ENCODE data around the gene HPX.

Gene HPX

GRCh38 chr11:6420677-6421076 is 20.1 kb downstream of the HPX start:
- no peak for DNase-seq (ENCODE audit: low read depth)
- H3K4me3 ChIP-seq (ENCODE audit: control insufficient read depth, low read depth, low read length), result no peak overlapping the region
- TF ChIP-seq, protein P1, sequence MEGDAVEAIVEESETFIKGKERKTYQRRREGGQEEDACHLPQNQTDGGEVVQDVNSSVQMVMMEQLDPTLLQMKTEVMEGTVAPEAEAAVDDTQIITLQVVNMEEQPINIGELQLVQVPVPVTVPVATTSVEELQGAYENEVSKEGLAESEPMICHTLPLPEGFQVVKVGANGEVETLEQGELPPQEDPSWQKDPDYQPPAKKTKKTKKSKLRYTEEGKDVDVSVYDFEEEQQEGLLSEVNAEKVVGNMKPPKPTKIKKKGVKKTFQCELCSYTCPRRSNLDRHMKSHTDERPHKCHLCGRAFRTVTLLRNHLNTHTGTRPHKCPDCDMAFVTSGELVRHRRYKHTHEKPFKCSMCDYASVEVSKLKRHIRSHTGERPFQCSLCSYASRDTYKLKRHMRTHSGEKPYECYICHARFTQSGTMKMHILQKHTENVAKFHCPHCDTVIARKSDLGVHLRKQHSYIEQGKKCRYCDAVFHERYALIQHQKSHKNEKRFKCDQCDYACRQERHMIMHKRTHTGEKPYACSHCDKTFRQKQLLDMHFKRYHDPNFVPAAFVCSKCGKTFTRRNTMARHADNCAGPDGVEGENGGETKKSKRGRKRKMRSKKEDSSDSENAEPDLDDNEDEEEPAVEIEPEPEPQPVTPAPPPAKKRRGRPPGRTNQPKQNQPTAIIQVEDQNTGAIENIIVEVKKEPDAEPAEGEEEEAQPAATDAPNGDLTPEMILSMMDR (conservative IDR thresholded peaks at IDR 0.05; ENCODE audit: control insufficient read depth, insufficient read depth, low read depth, low read length), result no peak

- H3K4me3 ChIP-seq (ENCODE audit: control insufficient read depth, low read depth, low read length), result peak within 1 kb of the TSS; percentile 63
- TF ChIP-seq, protein P1 (conservative IDR thresholded peaks at IDR 0.05; ENCODE audit: control insufficient read depth, insufficient read depth, low read depth, low read length), result no peak
- DNase-seq (ENCODE audit: low read depth), result peak; percentile 46
These were observed 21.7 kb downstream of the HPX start, which contains the start of gene APBB1 for GRCh38 chr11:6419009-6419631. Gene APBB1, minus strand, starts transcription at chr11:6419094. Its CDS starts 7,747 bp downstream, at chr11:6411347.

DNA sequence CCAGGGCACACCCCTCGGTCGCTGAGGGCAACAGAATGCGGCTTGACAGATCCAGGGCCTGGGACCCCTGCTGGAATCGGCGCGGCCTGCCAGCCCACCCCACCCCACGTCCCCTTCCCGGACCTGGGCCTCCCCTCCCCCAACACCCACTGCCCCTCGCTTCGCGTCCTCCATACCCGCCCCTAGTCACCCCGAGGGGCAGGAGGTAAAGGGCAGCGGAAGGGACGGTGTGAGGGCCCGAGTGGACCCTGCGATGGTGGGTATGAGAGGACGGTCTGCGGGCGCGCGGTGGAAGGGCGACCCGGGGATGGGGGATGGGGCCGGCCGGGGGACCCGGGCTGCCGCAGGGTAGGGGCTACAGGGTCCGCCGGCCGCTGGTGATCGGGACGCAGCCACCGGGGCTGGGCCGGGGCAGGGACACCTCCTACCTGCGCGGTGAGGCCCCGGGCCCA is 22.2 kb downstream of the HPX start:
- DNase-seq (ENCODE audit: low read depth), result no peak
- peak overlapping the region; percentile 63 for H3K4me3 ChIP-seq (ENCODE audit: control insufficient read depth, low read depth, low read length)
- TF ChIP-seq, protein P1 (conservative IDR thresholded peaks at IDR 0.05; ENCODE audit: control insufficient read depth, insufficient read depth, low read depth, low read length), result no peak

DNA sequence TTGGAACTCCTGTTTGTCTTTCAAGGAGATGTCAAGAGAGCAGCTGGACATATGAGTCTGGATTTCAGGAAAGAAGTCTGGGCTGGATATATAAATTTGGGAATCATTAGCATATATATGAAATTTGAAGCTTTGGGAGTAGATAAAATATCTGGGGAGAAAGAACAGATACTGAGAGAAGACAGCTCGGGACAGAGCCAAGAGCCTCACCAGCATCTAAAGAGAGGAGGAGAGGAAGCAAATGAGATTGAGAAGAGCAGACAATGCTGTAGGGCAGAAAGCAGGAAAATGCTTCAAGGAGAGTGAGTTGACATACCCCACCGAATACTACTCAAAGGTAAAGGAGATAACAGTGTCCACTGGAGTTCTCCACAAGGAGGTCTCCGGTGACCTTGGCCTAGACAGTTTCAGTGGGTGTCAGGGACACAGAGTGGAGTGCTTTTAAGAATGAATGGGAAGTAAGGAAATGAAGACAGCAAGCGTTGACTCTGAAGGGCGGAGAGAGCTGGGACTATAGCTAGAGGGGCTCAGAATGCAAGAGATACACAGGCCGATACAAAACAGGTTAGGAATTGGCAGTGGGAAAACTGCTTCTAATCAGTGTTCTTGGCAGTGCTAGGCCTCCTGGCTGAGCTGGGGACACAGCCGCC is 22.8 kb downstream of the HPX start:
- DNase-seq (ENCODE audit: low read depth), result no peak
- H3K4me3 ChIP-seq (ENCODE audit: control insufficient read depth, low read depth, low read length), result peak overlapping the region; percentile 63
- TF ChIP-seq, protein P1 (conservative IDR thresholded peaks at IDR 0.05; ENCODE audit: control insufficient read depth, insufficient read depth, low read depth, low read length), result no peak

GRCh38 chr11:6415797-6416196 is 25.0 kb downstream of the HPX start:
- TF ChIP-seq, protein P1 (conservative IDR thresholded peaks at IDR 0.05; ENCODE audit: control insufficient read depth, insufficient read depth, low read depth, low read length), result no peak
- H3K4me3 ChIP-seq (ENCODE audit: control insufficient read depth, low read depth, low read length), result no peak overlapping the region
- no peak for DNase-seq (ENCODE audit: low read depth)

DNA sequence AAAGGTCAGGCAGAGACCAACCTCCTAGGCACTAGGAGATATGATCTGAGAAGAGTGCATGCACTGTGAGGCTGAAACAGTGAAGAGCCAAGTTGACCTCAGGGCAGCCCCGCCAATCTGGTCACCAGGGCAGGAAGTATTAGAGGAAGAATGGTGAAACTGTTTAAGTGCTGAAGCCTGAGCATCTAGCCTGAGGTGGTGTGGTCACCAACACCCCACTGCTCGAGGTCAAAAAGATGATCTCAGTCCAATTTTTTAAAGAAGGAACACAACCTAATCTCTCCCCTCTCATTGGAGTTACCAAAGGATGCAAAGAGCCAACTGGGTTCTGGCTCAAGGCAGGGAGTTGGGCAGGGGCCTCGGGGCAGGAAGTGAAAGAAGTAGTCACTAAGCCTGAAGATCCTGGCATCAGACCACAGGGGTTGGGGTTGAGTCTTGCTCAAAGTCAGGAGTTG is 25.9 kb downstream of the HPX start:
- H3K4me3 ChIP-seq (ENCODE audit: control insufficient read depth, low read depth, low read length), result no peak overlapping the region
- no peak for DNase-seq (ENCODE audit: low read depth)
- TF ChIP-seq, protein P1 (conservative IDR thresholded peaks at IDR 0.05; ENCODE audit: control insufficient read depth, insufficient read depth, low read depth, low read length), result no peak
